H1 (cell line): ENCODE data around the gene CAMKMT. TPM values are rescaled to one million over a fixed set of nuclear protein-coding genes. Genes with fewer than 3 reads are reported as not detected.

ENCODE experiments used
- CTCF ChIA-PET: fragments of 300-600 bp; sonication (Branson Sonifier 250); formaldehyde crosslinking; loops from one replicate; lab custom pipeline; 2021; ENCODE audit not compliant: partially characterized antibody; lab: Charles Lee
- POLR2A ChIA-PET: fragments of 300-600 bp; sonication (Branson Sonifier 250); formaldehyde crosslinking; loops from one replicate; lab custom pipeline; 2021; ENCODE audit warnings: inconsistent platforms; ENCODE audit not compliant: partially characterized antibody; lab: Charles Lee
- DNase-seq, 2 experiments: peaks; one replicate each; pipeline versions ENCODE4 v3.0.0 to v3.0.0-alpha.2; 2010 to 2022; ENCODE audit warnings: low spot score in 2 of 2, low read depth in 1 of 2, mixed read lengths in 1 of 2
- FAIRE-seq: peaks from 2 replicates; lab custom pipeline; 2011; peaks lifted over from hg19 to GRCh38; lab: Jason Lieb, UNC
- H2AFZ ChIP-seq: 2 replicates; pipeline ENCODE4 v1.8.1; 2012; ENCODE audit warnings: low read length, inconsistent platforms
- H2AK5ac ChIP-seq: 2 replicates; pipeline ENCODE4 v1.6.1; 2013; ENCODE audit warnings: low read depth, low read length
- H2BK120ac ChIP-seq: replicated peaks from 2 replicates; pipeline ENCODE3; 2013; ENCODE audit warnings: low read depth, low read length, inconsistent platforms
- H2BK12ac ChIP-seq: 2 replicates; pipeline ENCODE4 v1.6.1; 2013; ENCODE audit warnings: low read depth, low read length
- H2BK15ac ChIP-seq: 2 replicates; pipeline ENCODE4 v1.6.1; 2013; ENCODE audit warnings: low read length
- H2BK20ac ChIP-seq: 2 replicates; pipeline ENCODE4 v1.6.1; 2013; ENCODE audit warnings: low read length
- H2BK5ac ChIP-seq: 2 replicates; pipeline ENCODE4 v1.6.1; 2013; ENCODE audit warnings: low read depth, low read length
- H3K14ac ChIP-seq: 2 replicates; pipeline ENCODE4 v1.6.1; 2013; ENCODE audit warnings: inconsistent platforms; ENCODE audit not compliant: insufficient read length
- H3K18ac ChIP-seq: 2 replicates; pipeline ENCODE4 v1.6.1; 2013; ENCODE audit warnings: low read length; ENCODE audit errors: extremely low read depth
- H3K23ac ChIP-seq: 2 replicates; pipeline ENCODE4 v1.6.1; 2013; ENCODE audit warnings: inconsistent platforms; ENCODE audit not compliant: insufficient read length
- H3K23me2 ChIP-seq: 2 replicates; pipeline ENCODE4 v1.6.1; 2013; ENCODE audit warnings: low read depth, low read length
- H3K27ac ChIP-seq: 2 replicates; pipeline ENCODE4 v1.6.1; 2011; ENCODE audit warnings: low read depth, low read length, inconsistent platforms
- H3K27me3 ChIP-seq, 4 experiments: replicated peaks in 1 of 4; 1 replicate in 1 of 4; 2 replicates in 3 of 4; pipeline versions ENCODE4 v1.6.1 to v1.8.1; 2011 to 2013; ENCODE audit warnings: low read length in 3 of 4, mild to moderate bottlenecking in 3 of 4, inconsistent platforms in 2 of 4, mixed read lengths in 2 of 4, moderate library complexity in 1 of 4; ENCODE audit not compliant: control insufficient read depth in 3 of 4, insufficient read depth in 3 of 4; ENCODE audit errors: extremely low read depth in 1 of 4
- H3K36me3 ChIP-seq, 4 experiments: 2 replicates each; pipeline versions ENCODE4 v1.6.1 to v1.8.1; 2011 to 2013; ENCODE audit warnings: mild to moderate bottlenecking in 4 of 4, low read length in 3 of 4, moderate library complexity in 2 of 4, control low read depth in 1 of 4, inconsistent platforms in 1 of 4; ENCODE audit not compliant: insufficient read depth in 4 of 4, control insufficient read depth in 2 of 4
- H3K4ac ChIP-seq: replicated peaks from 2 replicates; pipeline ENCODE3; 2013; ENCODE audit warnings: low read length, low read depth, mixed read lengths, inconsistent platforms; ENCODE audit not compliant: insufficient read length
- H3K4me1 ChIP-seq, 4 experiments: replicated peaks in 1 of 4; 1 replicate in 1 of 4; 2 replicates in 3 of 4; pipeline versions ENCODE4 v1.6.1 to v1.8.1; 2011 to 2013; ENCODE audit warnings: low read length in 3 of 4, inconsistent platforms in 2 of 4, mixed read lengths in 1 of 4; ENCODE audit not compliant: insufficient read depth in 4 of 4, control insufficient read depth in 3 of 4
- H3K4me2 ChIP-seq, 2 experiments: 2 replicates each; pipeline versions ENCODE4 v1.6.1 to v1.8.1; 2011 to 2013; ENCODE audit warnings: low read depth in 2 of 2, low read length in 2 of 2, control low read depth in 1 of 2, inconsistent platforms in 1 of 2, mild to moderate bottlenecking in 1 of 2; ENCODE audit not compliant: insufficient read depth in 1 of 2
- H3K4me3 ChIP-seq, 4 experiments: fragments of 200-600, 300-600 bp in 1 of 4; sonication (generic), shearing (Covaris generic), sonication (Bioruptor Twin) in 1 of 4; 2 replicates each; pipeline versions ENCODE4 v1.5.1 to v1.8.1; 2011 to 2016; ENCODE audit warnings: low read length in 4 of 4, low read depth in 3 of 4, control low read depth in 2 of 4, inconsistent platforms in 2 of 4, mild to moderate bottlenecking in 2 of 4, mixed read lengths in 1 of 4, moderate library complexity in 1 of 4; ENCODE audit not compliant: insufficient read depth in 2 of 4; ENCODE audit errors: extremely low read depth in 1 of 4
- H3K56ac ChIP-seq: replicated peaks from 2 replicates; pipeline ENCODE3; 2013; ENCODE audit warnings: low read depth, mild to moderate bottlenecking, mixed read lengths, low read length, inconsistent platforms; ENCODE audit not compliant: insufficient read length
- H3K79me1 ChIP-seq: 2 replicates; pipeline ENCODE4 v1.6.1; 2013; ENCODE audit warnings: low read depth, low read length, control low read depth
- H3K79me2 ChIP-seq, 2 experiments: 2 replicates each; pipeline versions ENCODE4 v1.6.1 to v1.8.1; 2012 to 2013; ENCODE audit warnings: low read length in 2 of 2, mild to moderate bottlenecking in 2 of 2, inconsistent platforms in 1 of 2; ENCODE audit not compliant: insufficient read depth in 2 of 2, control insufficient read depth in 1 of 2
- H3K9ac ChIP-seq, 4 experiments: replicated peaks in 1 of 4; 1 replicate in 1 of 4; 2 replicates in 3 of 4; pipeline versions ENCODE4 v1.6.1 to v1.8.1; 2011 to 2013; ENCODE audit warnings: low read depth in 3 of 4, low read length in 3 of 4, control low read depth in 2 of 4, mild to moderate bottlenecking in 2 of 4, moderate library complexity in 2 of 4, inconsistent platforms in 1 of 4; ENCODE audit errors: extremely low read depth in 1 of 4
- H3K9me3 ChIP-seq, 2 experiments: 2 replicates each; pipeline versions ENCODE4 v1.6.1 to v1.8.1; 2012 to 2013; ENCODE audit warnings: mild to moderate bottlenecking in 2 of 2, moderate library complexity in 2 of 2, control low read depth in 1 of 2, inconsistent platforms in 1 of 2, low read depth in 1 of 2, low read length in 1 of 2, mixed read lengths in 1 of 2; ENCODE audit not compliant: insufficient read depth in 2 of 2
- H4K20me1 ChIP-seq, 2 experiments: replicated peaks in 1 of 2; 2 replicates each; pipeline versions ENCODE3 to v1.8.1; 2011 to 2013; ENCODE audit warnings: inconsistent platforms in 2 of 2, low read length in 2 of 2, mild to moderate bottlenecking in 1 of 2; ENCODE audit not compliant: insufficient read depth in 2 of 2, control insufficient read depth in 1 of 2
- H4K5ac ChIP-seq: 2 replicates; pipeline ENCODE4 v1.6.1; 2013; ENCODE audit warnings: low read length, low read depth, mixed read lengths, inconsistent platforms; ENCODE audit not compliant: insufficient read length
- H4K8ac ChIP-seq: 2 replicates; pipeline ENCODE4 v1.8.0; 2013; ENCODE audit warnings: mild to moderate bottlenecking, moderate library complexity, low read length, inconsistent platforms; ENCODE audit not compliant: insufficient read depth; ENCODE audit errors: extremely low read depth
- H4K91ac ChIP-seq: replicated peaks from 2 replicates; pipeline ENCODE3; 2013; ENCODE audit warnings: low read length, mixed read lengths, inconsistent platforms; ENCODE audit not compliant: insufficient read length
- CTCF ChIP-seq, 3 experiments: IDR thresholded peaks; 1 replicate in 2 of 3; 2 replicates in 1 of 3; pipeline versions ENCODE4 v1.5.1 to v1.6.1; 2011; ENCODE audit warnings: low read length in 3 of 3, mild to moderate bottlenecking in 3 of 3, inconsistent platforms in 2 of 3, low read depth in 1 of 3, moderate library complexity in 1 of 3; ENCODE audit not compliant: insufficient read depth in 1 of 3; ENCODE audit errors: control extremely low read depth in 1 of 3
- EP300 ChIP-seq, 2 experiments: IDR thresholded peaks; 1 replicate in 1 of 2; 2 replicates in 1 of 2; pipeline ENCODE4 v1.6.1; 2011 to 2012; ENCODE audit warnings: low read depth in 2 of 2, low read length in 2 of 2, mild to moderate bottlenecking in 2 of 2, borderline replicate concordance in 1 of 2, inconsistent platforms in 1 of 2, moderate library complexity in 1 of 2
- KDM5A ChIP-seq: fragments of 200-600 bp; IDR thresholded peaks from 2 replicates; pipeline ENCODE4 v1.7.1; 2012; ENCODE audit warnings: mild to moderate bottlenecking, low read length, inconsistent platforms, mixed read lengths
- WGBS, 2 experiments: shearing (Covaris generic) in 1 of 2; methylation state at CpG; one replicate each; pipeline versions ENCODE4 v1.1.6 to v1.1.7; 2013 to 2015; ENCODE audit warnings: low lambda C conversion rate in 2 of 2, mixed read lengths in 2 of 2, inconsistent platforms in 1 of 2, low coverage in 1 of 2, missing lambda C conversion rate in 1 of 2; ENCODE audit not compliant: insufficient replicate concordance in 2 of 2, insufficient coverage in 1 of 2, insufficient read length in 1 of 2; ENCODE audit errors: extremely low coverage in 1 of 2, missing lambda C conversion rate in 1 of 2; 5-methylcytosine and 5-hydroxymethylcytosine counted together
- polyA plus RNA-seq, 7 experiments: library from polyadenylated mRNA; depleted of rRNA in 3 of 7; stranded (reverse) in 5 of 7; unstranded in 2 of 7; fragments of >200 nt in 5 of 7; fragments of 200-250 nt in 2 of 7; gene quantifications; 1 replicate in 5 of 7; 2 replicates in 1 of 7; 4 replicates in 1 of 7; pipeline versions ENCODE4 v1.2.1 to v1.2.3, GENCODE V29; 2011 to 2013; ENCODE audit warnings: missing spikeins in 2 of 7, mixed read lengths in 2 of 7
- total RNA-seq: library from RNA; stranded (reverse); fragmentation: NEBNext Ultra II Directional; extraction: Animal tissue kit (Norgen Biotek cat#: 25700); gene quantifications from 2 replicates; pipeline ENCODE4 v1.2.1, GENCODE V29; 2021

Gene CAMKMT
- total and polyA plus RNA-seq, 2 of the 8 experiments (the other 6 are each of a cell fraction or from before 2014, with no cell fraction given): 14.7 to 22.4 TPM

GRCh38 chr2:44347526-44347925 lies 14.2 kb upstream of the CAMKMT start:
- Histone ChIP-seq H2AK5ac (no peak overlapping the region), H3K56ac (no peak overlapping the region), H3K79me2 (no peaks in the 10 kb centered on the region), H3K79me1 (no peaks in the 10 kb centered on the region), H2BK12ac (no peak overlapping the region), H2BK15ac (no peak overlapping the region), H3K4ac (no peak overlapping the region), H4K8ac (no peak overlapping the region), H3K4me1 (0 out of 7 replicates have a peak, but pooled peaks cover 0 to 2% (median 0%) of the 10 kb centered on the region in 4 experiments), H3K23me2 (no peaks in the 10 kb centered on the region), H4K20me1 (no peaks in the 10 kb centered on the region), H3K9me3 (no peaks in the 10 kb centered on the region), H2BK20ac (no peak overlapping the region), H3K18ac (no peak overlapping the region), H3K14ac (no peak overlapping the region), H2BK5ac (no peak overlapping the region), H4K91ac (no peak overlapping the region), H4K5ac (no peak overlapping the region), H3K9ac (no peak overlapping the region), H3K4me3 (no peak overlapping the region), H2AFZ (no peak overlapping the region), H3K23ac (no peak overlapping the region), H3K27me3 (no peaks in the 10 kb centered on the region), H3K36me3 (peaks cover 0 to 13% (median 4%) of the 10 kb centered on the region in 4 experiments; a peak in 3 of 8 replicates), H3K4me2 (no peak overlapping the region), H2BK120ac (no peak overlapping the region), H3K27ac (no peak overlapping the region)
- FAIRE-seq (no peak), DNase-seq (no peak)
- CTCF ChIA-PET: interaction anchor here (0.6 to 1.5 kb wide), 3 partner anchors 18 to 473 kb away, joined by 3 read pairs; no protein-coding TSS in a partner anchor
- POLR2A ChIA-PET: interaction anchor here (1.0 kb wide), 1 partner anchor 14 kb away, joined by 4 read pairs; the partner anchor contains the start of genes CAMKMT and PREPL
- WGBS, 2 experiments: 83% methylated on average over 2 of the region's 2 CpGs; no CpG with 5 or more reads in 1 of the 2 experiments
- TF ChIP-seq KDM5A: no peak
- no peak for TF ChIP-seq EP300 (IDR thresholded peaks at IDR 0.05; ENCODE audit: borderline replicate concordance in 1 of 2, low read depth in 2 of 2, low read length in 2 of 2)
- no peak for TF ChIP-seq CTCF (IDR thresholded peaks at IDR 0.05; ENCODE audit: control extremely low read depth in 1 of 3, insufficient read depth in 1 of 3, low read depth in 1 of 3, low read length in 3 of 3)
